ENCODE results near the gene TNMD. TPM values are rescaled to one million over a fixed set of nuclear protein-coding genes. Genes with fewer than 3 reads are reported as not detected.

Gene TNMD
- total and polyA plus RNA-seq, 2 of the 4 experiments (the other 2 are of a cell fraction), result not detected

- H4K8ac ChIP-seq (ENCODE audit: low read depth in 2 of 2, low read length in 2 of 2), result no peak overlapping the region
- H4K20me1 ChIP-seq (ENCODE audit: insufficient read depth, low read length), result no peaks in the 10 kb centered on the region
- H2BK20ac ChIP-seq (ENCODE audit: low read depth, low read length), result no peak overlapping the region
- ChIA-PET POLR2A (ENCODE audit: unreplicated experiment) (no interaction called here), CTCF (interaction anchor here (1.8 kb wide), 1 partner anchor 11 kb away, joined by 9 read pairs; no protein-coding TSS in a partner anchor)
- no peak overlapping the region for H3K4ac ChIP-seq (ENCODE audit: low read depth, low read length)
- no peak overlapping the region for H3K23ac ChIP-seq (ENCODE audit: low read depth, low read length)
- no peak for DNase-seq
- BruUV-seq (replicated peaks), result no TSS peak
- no peak overlapping the region for H4K91ac ChIP-seq (ENCODE audit: insufficient read depth, low read depth, low read length)
- H3K27me3 ChIP-seq (ENCODE audit: control insufficient read depth, insufficient read depth, low read length), result no peaks in the 10 kb centered on the region; the same call in 1 of the 2 replicates
- no peak overlapping the region for H3K18ac ChIP-seq (ENCODE audit: low read depth, low read length)
- no peak overlapping the region for H2AFZ ChIP-seq (replicated peaks; ENCODE audit: low read length, poor library complexity)
- no peak overlapping the region for H3K4me3 ChIP-seq (ENCODE audit: insufficient read depth, low read depth, low read length)
- H3K79me1 ChIP-seq (ENCODE audit: low read depth in 1 of 2, low read length in 2 of 2), result no peaks in the 10 kb centered on the region
- H2BK120ac ChIP-seq (ENCODE audit: low read depth, low read length), result no peak overlapping the region
- H2AK5ac ChIP-seq (ENCODE audit: low read depth, low read length), result no peak overlapping the region
- ATAC-seq (ENCODE audit: low read depth), result no peak
- no peak overlapping the region for H2BK15ac ChIP-seq (ENCODE audit: low read depth, low read length)
- TF ChIP-seq FOS (IDR thresholded peaks at IDR 0.05; ENCODE audit: low read depth, low read length) (no peak), USF2 (IDR thresholded peaks at IDR 0.05; ENCODE audit: low read depth, low read length) (no peak), ELK1 (IDR thresholded peaks at IDR 0.05; ENCODE audit: borderline replicate concordance, low read depth, low read length) (no peak), CHD1 (IDR thresholded peaks at IDR 0.05; ENCODE audit: low read depth, low read length) (no peak), BHLHE40 (IDR thresholded peaks at IDR 0.05; ENCODE audit: low read depth, low read length) (no peak), SMC3 (IDR thresholded peaks at IDR 0.05; ENCODE audit: low read depth, low read length) (no peak), MXI1 (IDR thresholded peaks at IDR 0.05; ENCODE audit: borderline replicate concordance, low read depth, low read length) (no peak), RAD21 (IDR thresholded peaks at IDR 0.05; ENCODE audit: low read length) (no peak), RFX5 (IDR thresholded peaks at IDR 0.05; ENCODE audit: low read depth, low read length) (no peak)
- H3K9ac ChIP-seq (ENCODE audit: low read depth, low read length), result no peak overlapping the region
- no peak overlapping the region for H3K27ac ChIP-seq (ENCODE audit: insufficient read depth, low read length)
- no peaks in the 10 kb centered on the region for H3K9me1 ChIP-seq (ENCODE audit: insufficient read depth, low read length)
- H2BK5ac ChIP-seq (ENCODE audit: low read depth, low read length, poor library complexity, severe bottlenecking), result no peak overlapping the region
- no CpG with 5 or more reads among the region's 5 CpGs for WGBS, 2 experiments (ENCODE audit: extremely low coverage in 2 of 2, insufficient read length in 1 of 2)
- no peaks in the 10 kb centered on the region; the same call in 1 of the 2 replicates for H3K36me3 ChIP-seq (ENCODE audit: control insufficient read depth, insufficient read depth, low read length)
- in situ Hi-C loops (cut with MboI; ENCODE audit: low sequenced_read_pairs), result no loop called here
- no peak overlapping the region for H4K5ac ChIP-seq (ENCODE audit: low read depth, low read length)
- H3K9me3 ChIP-seq (ENCODE audit: control insufficient read depth, insufficient read depth, low read length), result no peaks in the 10 kb centered on the region
- no peak overlapping the region for H3K56ac ChIP-seq (ENCODE audit: extremely low read depth, insufficient read depth, low read length)
- dilution Hi-C loops (cut with HindIII; ENCODE audit: low sequenced_read_pairs, unreplicated experiment), result no loop called here
- no peak overlapping the region for H3K4me2 ChIP-seq (ENCODE audit: low read depth, low read length)
- no peaks in the 10 kb centered on the region for H3K4me1 ChIP-seq (ENCODE audit: control insufficient read depth, insufficient read depth, low read length)
- intact Hi-C loops (cut with micrococcal nuclease), result no loop called here
- no peak overlapping the region for H2AK9ac ChIP-seq (replicated peaks; ENCODE audit: low read depth, low read length, poor library complexity)
- no peak overlapping the region for H3K14ac ChIP-seq (replicated peaks; ENCODE audit: low read depth, low read length)
These were observed 41.3 kb downstream of the TNMD start for GRCh38 chrX:100625985-100626491.

All from IMR-90 (cell line).